WTC11 (cell line): Measurements from ENCODE around the gene BZW2. TPM values are rescaled to one million over a fixed set of nuclear protein-coding genes. Genes with fewer than 3 reads are reported as not detected.
A peak's percentile ranks its signal among the peaks of the same experiment; 100 is the strongest.
"Not testable (repeated sequence)": the region's sequence is repeated elsewhere in the genome, so short reads cannot be mapped to it uniquely, and the experiment has no call there.

Source experiments
- ATAC-seq: fragments of 200-7000 bp; cut with Tn5 transposase; 2 replicates; pipeline ENCODE4 v1.10.0; 2021; ENCODE audit warnings: mild to moderate bottlenecking, moderate library complexity
- CTCF ChIA-PET: fragments of 300-600 bp; sonication (Branson Sonifier 250); formaldehyde crosslinking; loops from one replicate; lab custom pipeline; 2021; ENCODE audit warnings: antibody characterized with exemption; lab: Charles Lee
- POLR2A ChIA-PET: fragments of 350-600 bp; sonication (Branson Sonifier 250); formaldehyde crosslinking; loops from one replicate; lab custom pipeline; 2021; ENCODE audit warnings: antibody characterized with exemption; lab: Charles Lee
- DNase-seq: peaks from one replicate; pipeline ENCODE4 v3.0.0; 2021; ENCODE audit warnings: low spot score
- H3K27ac Mint-ChIP-seq: 2 replicates; pipeline ENCODE4 v1.8.0; 2021; ENCODE audit warnings: mixed read lengths
- H3K27me3 Mint-ChIP-seq: 2 replicates; pipeline ENCODE4 v1.8.0; 2021; ENCODE audit warnings: low read depth, mild to moderate bottlenecking, moderate library complexity, mixed read lengths
- H3K36me3 Mint-ChIP-seq: 2 replicates; pipeline ENCODE4 v1.8.0; 2021; ENCODE audit warnings: mixed read lengths
- H3K4me1 Mint-ChIP-seq: 2 replicates; pipeline ENCODE4 v1.8.0; 2022; ENCODE audit warnings: mixed read lengths
- H3K4me3 Mint-ChIP-seq: 2 replicates; pipeline ENCODE4 v1.8.0; 2021; ENCODE audit warnings: mild to moderate bottlenecking, moderate library complexity, mixed read lengths
- H3K9me3 Mint-ChIP-seq: 2 replicates; pipeline ENCODE4 v1.8.0; 2021; ENCODE audit warnings: mixed read lengths
- ARID4B ChIP-seq: sonication (generic); formaldehyde crosslinking; IDR thresholded peaks from 2 replicates; pipeline ENCODE4 v1.8.0; 2023; ENCODE audit warnings: missing genetic modification reagents, mild to moderate bottlenecking, borderline replicate concordance
- ATF2 ChIP-seq: sonication (generic); formaldehyde crosslinking; IDR thresholded peaks from 2 replicates; pipeline ENCODE4 v1.8.1; 2022; ENCODE audit warnings: low read depth, missing genetic modification reagents, borderline replicate concordance
- E2F5 ChIP-seq: sonication (generic); formaldehyde crosslinking; IDR thresholded peaks from 2 replicates; pipeline ENCODE4 v1.8.1; 2022; ENCODE audit warnings: mild to moderate bottlenecking, moderate library complexity, missing genetic modification reagents
- ELF4 ChIP-seq: sonication (generic); formaldehyde crosslinking; IDR thresholded peaks from 2 replicates; pipeline ENCODE4 v1.8.1; 2022; ENCODE audit warnings: low read depth, mild to moderate bottlenecking, moderate library complexity, missing genetic modification reagents
- IRF1 ChIP-seq: sonication (generic); formaldehyde crosslinking; IDR thresholded peaks from 2 replicates; pipeline ENCODE4 v1.8.0; 2023; ENCODE audit warnings: missing genetic modification reagents
- JAZF1 ChIP-seq: fragments of 250-450 bp; sonication (Bioruptor Pico); IDR thresholded peaks from 2 replicates; pipeline ENCODE4 v1.9.0; 2021; ENCODE audit warnings: moderate library complexity, mild to moderate bottlenecking, inconsistent platforms
- KAT7 ChIP-seq: sonication (generic); formaldehyde crosslinking; IDR thresholded peaks from 2 replicates; pipeline ENCODE4 v1.8.1; 2023; ENCODE audit warnings: missing genetic modification reagents, mild to moderate bottlenecking, borderline replicate concordance
- MLX ChIP-seq: sonication (generic); formaldehyde crosslinking; IDR thresholded peaks from 2 replicates; pipeline ENCODE4 v1.8.1; 2023; ENCODE audit warnings: mild to moderate bottlenecking, missing genetic modification reagents, moderate library complexity
- SP1 ChIP-seq: sonication (generic); formaldehyde crosslinking; conservative IDR thresholded peaks from 2 replicates; pipeline ENCODE4 v1.8.1; 2022; ENCODE audit warnings: missing genetic modification reagents
- ZMAT4 ChIP-seq: fragments of 250-450 bp; sonication (Bioruptor Pico); IDR thresholded peaks from 2 replicates; pipeline ENCODE4 v1.9.0; 2021; ENCODE audit warnings: mild to moderate bottlenecking
- ZNF232 ChIP-seq: sonication (generic); formaldehyde crosslinking; IDR thresholded peaks from 2 replicates; pipeline ENCODE4 v1.8.0; 2022; ENCODE audit warnings: mild to moderate bottlenecking, missing genetic modification reagents
- ZNF532 ChIP-seq: fragments of 250-450 bp; sonication (Bioruptor Pico); IDR thresholded peaks from 2 replicates; pipeline ENCODE4 v1.9.0; 2021; ENCODE audit warnings: mild to moderate bottlenecking, borderline replicate concordance
- total RNA-seq: library from RNA; stranded (reverse); gene quantifications from 3 replicates; pipeline ENCODE4 v1.2.3, GENCODE V29; 2021

BZW2 gene
- total RNA-seq, 1 experiment from 2014 or later = 105 TPM

GRCh38 chr7:16657656-16658279, 11.8 kb downstream of the BZW2 start:
- Mint-ChIP-seq H3K27me3 (no peaks in the 10 kb centered on the region), H3K36me3 (no peaks in the 10 kb centered on the region), H3K4me3 (peak overlapping the region; percentile 51), H3K27ac (peak overlapping the region; percentile 83), H3K4me1 (peaks cover 50% of the 10 kb centered on the region), H3K9me3 (no peaks in the 10 kb centered on the region)
- ChIA-PET POLR2A (no interaction called here), CTCF (no interaction called here)
- TF ChIP-seq ATF2 (CRISPR knock-in tag) (no peak), ELF4 (no peak), E2F5 (CRISPR knock-in tag) (no peak)
- ATAC-seq = peak; percentile 97
- peak; percentile 39 for DNase-seq

- H3K27ac Mint-ChIP-seq, H3K9me3 Mint-ChIP-seq, H3K27me3 Mint-ChIP-seq, H3K4me3 Mint-ChIP-seq, H3K36me3 Mint-ChIP-seq, ATAC-seq, DNase-seq, CTCF ChIA-PET: not testable (repeated sequence)
- peaks cover 50% of the 10 kb centered on the region for H3K4me1 Mint-ChIP-seq
- POLR2A ChIA-PET = interaction anchor here (0.7 kb wide), 1 partner anchor 61 kb away, joined by 3 read pairs; no protein-coding TSS in a partner anchor
These were observed 14.0 kb downstream of the BZW2 start for GRCh38 chr7:16659854-16660497.

GRCh38 chr7:16660702-16661464, 14.9 kb downstream of the BZW2 start:
- ChIA-PET CTCF (no interaction called here), POLR2A (interaction anchor here (0.7 kb wide), 1 partner anchor 60 kb away, joined by 3 read pairs; no protein-coding TSS in a partner anchor)
- H3K27ac Mint-ChIP-seq = peak overlapping the region; percentile 33; the same call in 1 of the 2 replicates
- no peak for DNase-seq
- H3K36me3 Mint-ChIP-seq = peaks cover 10% of the 10 kb centered on the region
- TF ChIP-seq SP1 (CRISPR knock-in tag) = no peak
- TF ChIP-seq IRF1 (CRISPR knock-in tag) = no peak
- TF ChIP-seq JAZF1 (CRISPR knock-in tag) = no peak
- no peak for TF ChIP-seq ZMAT4
- TF ChIP-seq ARID4B (CRISPR knock-in tag) = no peak
- no peak for TF ChIP-seq ZNF232 (CRISPR knock-in tag)
- TF ChIP-seq ZNF532 (CRISPR knock-in tag) = no peak
- no peak for TF ChIP-seq MLX (CRISPR knock-in tag)
- TF ChIP-seq KAT7 = no peak
- TF ChIP-seq, all 79 proteins: peak for 0
- Mint-ChIP-seq H3K27me3 (no peaks in the 10 kb centered on the region), H3K9me3 (no peaks in the 10 kb centered on the region), H3K4me3 (no peak overlapping the region), H3K4me1 (peaks cover 47% of the 10 kb centered on the region)
- ATAC-seq = no peak
